Mucosa of gallbladder (tissue), 1 donor: ENCODE data around the gene VRK1. TPM values are rescaled to one million over a fixed set of nuclear protein-coding genes. Genes with fewer than 3 reads are reported as not detected.

Experiments
- DNase-seq: peaks from one replicate; pipeline ENCODE4 v3.0.0-alpha.2; 2020; ENCODE audit warnings: low spot score
- total RNA-seq: library from RNA; stranded (reverse); gene quantifications from one replicate; pipeline ENCODE4 v1.2.1, GENCODE V29; 2021
- donor health status: DM: no; HTN: no; CAD: no.

Gene VRK1
- total RNA-seq, 1 donor from 2014 or later = 12.1 TPM

- no peak for DNase-seq
These were observed 6.5 kb upstream of the VRK1 start for GRCh38 chr14:96790706-96791105.

- DNase-seq = no peak
These were observed 5.2 kb upstream of the VRK1 start for GRCh38 chr14:96792003-96792402.

- DNase-seq = no peak
These were observed 4.6 kb upstream of the VRK1 start for GRCh38 chr14:96792591-96792990.

GRCh38 chr14:96793547-96793946, 3.6 kb upstream of the VRK1 start:
- DNase-seq = no peak

GRCh38 chr14:96795109-96795828, 1.9 kb upstream of the VRK1 start:
- DNase-seq = no peak

- DNase-seq = no peak
These were observed 584 bp downstream of the VRK1 start for GRCh38 chr14:96797582-96798349.

- DNase-seq = no peak
These were observed 1.8 kb downstream of the VRK1 start for GRCh38 chr14:96798956-96799355.

GRCh38 chr14:96799489-96800054, 2.4 kb downstream of the VRK1 start:
- no peak for DNase-seq

- DNase-seq = no peak
These were observed 4.7 kb downstream of the VRK1 start for GRCh38 chr14:96801931-96802330.

- DNase-seq = no peak
These were observed 5.8 kb downstream of the VRK1 start for GRCh38 chr14:96802963-96803362.

GRCh38 chr14:96803958-96804357, 6.8 kb downstream of the VRK1 start:
- no peak for DNase-seq

- no peak for DNase-seq
These were observed 7.7 kb downstream of the VRK1 start for GRCh38 chr14:96804895-96805294.

GRCh38 chr14:96805956-96806355, 8.8 kb downstream of the VRK1 start:
- no peak for DNase-seq

- no peak for DNase-seq
These were observed 9.7 kb downstream of the VRK1 start for GRCh38 chr14:96806836-96807235.

GRCh38 chr14:96808619-96809406, 11.6 kb downstream of the VRK1 start:
- DNase-seq = no peak

GRCh38 chr14:96811265-96811664, 14.1 kb downstream of the VRK1 start:
- DNase-seq = no peak

- DNase-seq = no peak
These were observed 14.9 kb downstream of the VRK1 start for GRCh38 chr14:96811985-96812667.

- DNase-seq = no peak
These were observed 19.1 kb downstream of the VRK1 start for GRCh38 chr14:96816281-96816680.

- no peak for DNase-seq
These were observed 20.8 kb downstream of the VRK1 start for GRCh38 chr14:96817750-96818666.

GRCh38 chr14:96821501-96821900, 24.3 kb downstream of the VRK1 start:
- DNase-seq = no peak
